Stimulated activated CD4-positive, alpha-beta T cell treated with anti-CD3 and anti-CD28 coated beads, Interleukin-4, amount 100 ng/mL, for 1 hour (primary cell): Measurements from ENCODE around the gene GLB1L3.

Experiments used
- DNase-seq: peaks from one replicate; pipeline ENCODE4 v3.0.0-alpha.2; 2020

Gene GLB1L3

GRCh38 chr11:134346101-134346975 lies 70.2 kb downstream of the GLB1L3 start:
- no peak for DNase-seq

GRCh38 chr11:134346976-134347350 lies 70.8 kb downstream of the GLB1L3 start:
- DNase-seq, result no peak

- DNase-seq, result no peak
These were observed 71.3 kb downstream of the GLB1L3 start for GRCh38 chr11:134347441-134347840.

- no peak for DNase-seq
These were observed 73.1 kb downstream of the GLB1L3 start for GRCh38 chr11:134349109-134349801.

- no peak for DNase-seq
These were observed 73.7 kb downstream of the GLB1L3 start for GRCh38 chr11:134349802-134350355.

GRCh38 chr11:134350381-134350780 lies 74.2 kb downstream of the GLB1L3 start:
- DNase-seq, result no peak

GRCh38 chr11:134352111-134352510 lies 75.9 kb downstream of the GLB1L3 start:
- DNase-seq, result no peak

- DNase-seq, result no peak
These were observed 79.0 kb downstream of the GLB1L3 start for GRCh38 chr11:134355136-134355535.

GRCh38 chr11:134355656-134356055 lies 79.5 kb downstream of the GLB1L3 start:
- no peak for DNase-seq

GRCh38 chr11:134356656-134357544 lies 80.7 kb downstream of the GLB1L3 start:
- no peak for DNase-seq

- DNase-seq, result no peak
These were observed 81.3 kb downstream of the GLB1L3 start for GRCh38 chr11:134357545-134357839.

- DNase-seq, result no peak
These were observed 82.1 kb downstream of the GLB1L3 start for GRCh38 chr11:134358165-134358855.

GRCh38 chr11:134358856-134359490 lies 82.8 kb downstream of the GLB1L3 start:
- DNase-seq, result no peak

GRCh38 chr11:134359646-134360045 lies 83.5 kb downstream of the GLB1L3 start:
- DNase-seq, result no peak

GRCh38 chr11:134360050-134360835 lies 84.1 kb downstream of the GLB1L3 start:
- peak; percentile 70 for DNase-seq

- DNase-seq, result no peak
These were observed 85.5 kb downstream of the GLB1L3 start for GRCh38 chr11:134361661-134362060.

GRCh38 chr11:134362192-134362901 lies 86.2 kb downstream of the GLB1L3 start:
- no peak for DNase-seq

GRCh38 chr11:134363161-134363560 lies 87.0 kb downstream of the GLB1L3 start:
- DNase-seq, result no peak

GRCh38 chr11:134363592-134363991 lies 87.4 kb downstream of the GLB1L3 start:
- no peak for DNase-seq

GRCh38 chr11:134364261-134364660 lies 88.1 kb downstream of the GLB1L3 start:
- no peak for DNase-seq
